Measurements from ENCODE around the gene C5orf15.

- TF ChIP-seq CTCF (IDR thresholded peaks at IDR 0.05) (no peak), POLR2A (IDR thresholded peaks at IDR 0.05) (no peak)
Measured at GRCh38 chr5:133914434-133914833, 54.0 kb downstream of the C5orf15 start.
